Loucy (cell line): ENCODE results near the gene EFTUD2.

Experiments used
- H2AFZ ChIP-seq: fragments of 200-600 bp; sonication (generic); 2 replicates; pipeline ENCODE4 v1.6.0; 2016; ENCODE audit warnings: antibody characterized with exemption, mild to moderate bottlenecking, low read length, moderate library complexity
- H3F3A ChIP-seq: fragments of 200-600 bp; 2 replicates; pipeline ENCODE4 v1.6.0; 2016; ENCODE audit warnings: antibody characterized with exemption, low read depth, mild to moderate bottlenecking
- H3K27me3 ChIP-seq: fragments of 200-600 bp; sonication (generic); 2 replicates; pipeline ENCODE4 v1.6.1; 2014; ENCODE audit warnings: low read length, mild to moderate bottlenecking; ENCODE audit not compliant: insufficient read depth, poor library complexity, severe bottlenecking
- H3K36me3 ChIP-seq: fragments of 200-600 bp; sonication (generic); 2 replicates; pipeline ENCODE4 v1.6.1; 2016; ENCODE audit warnings: low read length; ENCODE audit not compliant: insufficient read depth
- H3K4me1 ChIP-seq: fragments of 200-600 bp; sonication (generic); 2 replicates; pipeline ENCODE4 v1.5.1; 2014; ENCODE audit warnings: low read length, mild to moderate bottlenecking; ENCODE audit not compliant: insufficient read depth, poor library complexity, severe bottlenecking
- H3K4me2 ChIP-seq: fragments of 200-600 bp; sonication (generic); 2 replicates; pipeline ENCODE4 v1.6.0; 2014; ENCODE audit warnings: antibody characterized with exemption, low read length, low read depth, mild to moderate bottlenecking; ENCODE audit not compliant: poor library complexity, severe bottlenecking
- H3K4me3 ChIP-seq: fragments of 200-600 bp; sonication (generic); 2 replicates; pipeline ENCODE4 v1.5.1; 2014; ENCODE audit warnings: low read length, mild to moderate bottlenecking, mixed read lengths; ENCODE audit not compliant: poor library complexity, severe bottlenecking
- H3K79me2 ChIP-seq: fragments of 200-600 bp; sonication (generic); 2 replicates; pipeline ENCODE4 v1.6.1; 2014; ENCODE audit warnings: low read length; ENCODE audit not compliant: insufficient read depth
- H3K9ac ChIP-seq: fragments of 200-600 bp; sonication (generic); 2 replicates; pipeline ENCODE4 v1.6.0; 2014; ENCODE audit warnings: mild to moderate bottlenecking, low read depth, low read length, moderate library complexity; ENCODE audit not compliant: poor library complexity, severe bottlenecking
- H3K9me2 ChIP-seq: fragments of 200-600 bp; sonication (generic); replicated peaks from 2 replicates; pipeline ENCODE4 v1.6.1; 2016; ENCODE audit warnings: low read depth, low read length, mixed read lengths
- H3K9me3 ChIP-seq: fragments of 200-600 bp; sonication (generic); 2 replicates; pipeline ENCODE4 v1.6.1; 2014; ENCODE audit warnings: mild to moderate bottlenecking, antibody characterized with exemption, low read length, low read depth; ENCODE audit not compliant: insufficient read depth
- H4K20me1 ChIP-seq: fragments of 200-600 bp; sonication (generic); 2 replicates; pipeline ENCODE4 v1.6.0; 2014; ENCODE audit warnings: antibody characterized with exemption, low read length, mild to moderate bottlenecking; ENCODE audit not compliant: insufficient read depth, poor library complexity, severe bottlenecking
- EZH2phosphoT487 ChIP-seq: fragments of 200-600 bp; IDR thresholded peaks from 2 replicates; pipeline ENCODE4 v1.6.1; 2018; ENCODE audit warnings: antibody characterized with exemption, mild to moderate bottlenecking, moderate library complexity, borderline replicate concordance
- TF ChIP-seq, protein P1 (sequence below): fragments of 200-600 bp; sonication (generic); conservative IDR thresholded peaks from 2 replicates; pipeline ENCODE4 v1.5.1; 2014; ENCODE audit warnings: mild to moderate bottlenecking, antibody characterized with exemption, low read length

The EFTUD2 gene

GRCh38 chr17:44830359-44831288, 68.6 kb downstream of the EFTUD2 start:
- no peaks in the 10 kb centered on the region for H3K9me3 ChIP-seq
- no peaks in the 10 kb centered on the region for H3K27me3 ChIP-seq
- H4K20me1 ChIP-seq: peaks cover 4% of the 10 kb centered on the region
- peaks cover 4% of the 10 kb centered on the region for H3K4me1 ChIP-seq
- peak overlapping the region; percentile 69 for H3K9ac ChIP-seq
- H3F3A ChIP-seq: no peaks in the 10 kb centered on the region
- H3K4me3 ChIP-seq: peak overlapping the region; percentile 79
- peaks cover 37% of the 10 kb centered on the region for H3K79me2 ChIP-seq
- TF ChIP-seq, protein P1, sequence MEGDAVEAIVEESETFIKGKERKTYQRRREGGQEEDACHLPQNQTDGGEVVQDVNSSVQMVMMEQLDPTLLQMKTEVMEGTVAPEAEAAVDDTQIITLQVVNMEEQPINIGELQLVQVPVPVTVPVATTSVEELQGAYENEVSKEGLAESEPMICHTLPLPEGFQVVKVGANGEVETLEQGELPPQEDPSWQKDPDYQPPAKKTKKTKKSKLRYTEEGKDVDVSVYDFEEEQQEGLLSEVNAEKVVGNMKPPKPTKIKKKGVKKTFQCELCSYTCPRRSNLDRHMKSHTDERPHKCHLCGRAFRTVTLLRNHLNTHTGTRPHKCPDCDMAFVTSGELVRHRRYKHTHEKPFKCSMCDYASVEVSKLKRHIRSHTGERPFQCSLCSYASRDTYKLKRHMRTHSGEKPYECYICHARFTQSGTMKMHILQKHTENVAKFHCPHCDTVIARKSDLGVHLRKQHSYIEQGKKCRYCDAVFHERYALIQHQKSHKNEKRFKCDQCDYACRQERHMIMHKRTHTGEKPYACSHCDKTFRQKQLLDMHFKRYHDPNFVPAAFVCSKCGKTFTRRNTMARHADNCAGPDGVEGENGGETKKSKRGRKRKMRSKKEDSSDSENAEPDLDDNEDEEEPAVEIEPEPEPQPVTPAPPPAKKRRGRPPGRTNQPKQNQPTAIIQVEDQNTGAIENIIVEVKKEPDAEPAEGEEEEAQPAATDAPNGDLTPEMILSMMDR: no peak
- TF ChIP-seq EZH2phosphoT487: no peak
- peak overlapping the region; percentile 73 for H3K4me2 ChIP-seq
- no peaks in the 10 kb centered on the region for H3K36me3 ChIP-seq
- no peaks in the 10 kb centered on the region for H3K9me2 ChIP-seq
- H2AFZ ChIP-seq: peak overlapping the region; percentile 80

DNA sequence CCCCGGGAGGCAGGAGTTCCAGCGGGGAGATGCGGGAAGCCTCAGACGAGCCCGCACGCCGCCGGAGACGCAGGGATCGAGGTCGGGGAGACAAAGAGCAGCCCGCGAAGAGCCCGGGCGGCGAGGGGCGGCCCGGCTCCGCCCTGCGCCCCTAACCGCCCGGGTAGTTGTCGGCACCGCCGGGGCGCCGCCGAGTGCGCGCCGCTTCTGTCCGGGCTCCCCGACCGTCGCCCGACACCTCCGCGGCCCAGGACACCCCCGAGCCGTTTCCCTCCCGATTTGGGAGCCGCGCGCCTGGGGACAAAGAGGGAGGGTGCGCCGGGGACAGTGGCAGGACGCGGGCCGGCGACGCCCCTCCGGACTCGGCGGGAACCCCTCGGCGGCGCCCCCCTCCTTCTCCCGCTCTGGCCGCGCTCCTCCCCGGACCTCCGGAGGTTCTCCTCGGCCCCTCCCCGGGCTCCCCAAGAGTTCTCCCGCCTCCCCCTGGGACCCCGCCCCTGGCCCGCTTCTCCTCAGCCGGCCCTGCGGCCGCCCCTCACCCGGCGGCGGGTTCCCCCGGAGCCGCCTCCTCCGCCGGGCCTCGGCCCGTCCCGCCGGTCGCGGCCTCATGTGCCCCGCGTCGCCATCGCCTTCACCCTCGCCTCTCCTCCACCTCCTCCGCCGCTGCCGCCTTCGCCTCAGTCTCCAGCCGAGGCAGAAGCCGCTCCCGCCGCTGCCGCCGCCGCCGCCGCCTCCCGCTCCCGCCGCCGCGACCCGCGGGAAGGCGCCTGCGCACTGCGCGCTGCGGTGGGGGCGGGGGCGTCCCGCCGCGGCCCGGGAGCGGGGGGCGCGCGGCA, 69.5 kb downstream of the EFTUD2 start, which contains the start of gene GJC1:
GJC1 (minus strand) TSS at position 765 of the 836 bp plus-strand sequence. CDS start 24,470 bp downstream, outside the sequence.
- Histone ChIP-seq H3K4me3 (peak within 1 kb of the TSS; percentile 79), H3F3A (no peaks in the 10 kb centered on the region), H3K9me2 (no peaks in the 10 kb centered on the region), H3K4me2 (peak within 1 kb of the TSS; percentile 76), H2AFZ (peak within 1 kb of the TSS; percentile 80), H3K79me2 (peaks cover 46% of the 10 kb centered on the region), H3K9me3 (no peaks in the 10 kb centered on the region), H3K4me1 (peaks cover 4% of the 10 kb centered on the region), H3K9ac (peak within 1 kb of the TSS; percentile 69), H3K27me3 (no peaks in the 10 kb centered on the region), H3K36me3 (no peaks in the 10 kb centered on the region), H4K20me1 (peaks cover 4% of the 10 kb centered on the region)
- TF ChIP-seq, protein P1: no peak
- no peak for TF ChIP-seq EZH2phosphoT487

DNA sequence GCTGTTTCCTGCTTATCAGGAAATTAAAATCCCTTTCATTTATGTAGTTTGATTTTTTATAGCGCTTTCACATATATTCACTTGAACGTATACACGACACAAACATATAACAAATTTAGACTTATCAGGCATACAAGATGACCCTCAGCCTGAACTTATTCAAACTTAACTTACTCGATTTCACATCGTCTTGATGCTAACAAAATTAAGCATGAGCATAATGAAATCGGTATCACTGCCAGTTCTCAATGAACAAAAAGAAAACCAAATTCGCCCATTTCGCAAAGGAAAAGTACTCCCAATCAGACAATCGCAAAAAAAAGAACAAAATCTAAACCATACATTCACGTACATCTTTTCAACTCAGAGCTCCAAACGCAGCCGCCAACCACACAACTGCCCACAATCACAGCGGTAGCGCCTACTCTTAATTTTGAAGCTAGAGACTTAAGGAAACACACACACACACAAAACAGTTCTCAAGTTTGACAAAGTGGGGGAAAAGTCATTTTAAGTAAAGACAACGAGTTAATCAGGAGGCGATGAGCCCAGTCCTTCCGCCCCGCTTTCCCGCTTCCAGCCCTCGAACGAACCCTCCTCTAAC, 70.2 kb downstream of the EFTUD2 start:
- Histone ChIP-seq H3F3A (no peaks in the 10 kb centered on the region), H3K79me2 (peaks cover 53% of the 10 kb centered on the region), H4K20me1 (peaks cover 4% of the 10 kb centered on the region), H3K4me2 (peak overlapping the region; percentile 76), H3K36me3 (no peaks in the 10 kb centered on the region), H3K9me2 (no peaks in the 10 kb centered on the region), H3K4me3 (peak overlapping the region; percentile 79), H3K4me1 (peaks cover 4% of the 10 kb centered on the region), H2AFZ (peak overlapping the region; percentile 72), H3K9me3 (no peaks in the 10 kb centered on the region), H3K27me3 (no peaks in the 10 kb centered on the region), H3K9ac (peak overlapping the region; percentile 69)
- TF ChIP-seq EZH2phosphoT487: no peak
- TF ChIP-seq, protein P1: no peak
